IMR-90 (cell line): ENCODE data around the gene C16orf86. TPM values are rescaled to one million over a fixed set of nuclear protein-coding genes. Genes with fewer than 3 reads are reported as not detected.

ENCODE experiments used
- ATAC-seq: fragments of 200-7000 bp; cut with Tn5 transposase; 2 replicates; pipeline ENCODE4 v1.9.1; 2020; ENCODE audit warnings: low read depth, mild to moderate bottlenecking, moderate library complexity
- BruUV-seq: library from RNA; stranded (reverse); fragments of 400-500 nt; replicated peaks from 2 replicates; lab custom pipeline; 2021; lab: Mats Ljungman, UMichigan
- CTCF ChIA-PET: fragments of 300-600 bp; formaldehyde crosslinking; extraction: SDS; loops from one replicate; lab custom pipeline; 2021; ENCODE audit warnings: antibody characterized with exemption; lab: Yijun Ruan, JAX
- POLR2A ChIA-PET: fragments of 300-600 bp; sonication (Branson Sonifier 250); formaldehyde crosslinking; loops from one replicate; lab custom pipeline; 2022; ENCODE audit warnings: antibody characterized with exemption; ENCODE audit not compliant: unreplicated experiment; lab: Charles Lee
- DNase-seq: peaks from one replicate; pipeline ENCODE4 v3.0.0; 2013
- H2AFZ ChIP-seq: replicated peaks from 2 replicates; pipeline ENCODE3; 2013; ENCODE audit warnings: low read length, mild to moderate bottlenecking; ENCODE audit not compliant: poor library complexity
- H2AK5ac ChIP-seq: 2 replicates; pipeline ENCODE4 v1.6.1; 2013; ENCODE audit warnings: low read depth, low read length, inconsistent platforms
- H2AK9ac ChIP-seq: replicated peaks from 2 replicates; pipeline ENCODE3; 2013; ENCODE audit warnings: mild to moderate bottlenecking, low read depth, low read length, moderate library complexity; ENCODE audit not compliant: poor library complexity
- H2BK120ac ChIP-seq: 2 replicates; pipeline ENCODE4 v1.6.1; 2013; ENCODE audit warnings: low read depth, low read length, inconsistent platforms
- H2BK15ac ChIP-seq: 3 replicates; pipeline ENCODE4 v1.6.1; 2013; ENCODE audit warnings: low read depth, low read length, inconsistent platforms
- H2BK20ac ChIP-seq: 2 replicates; pipeline ENCODE4 v1.6.1; 2013; ENCODE audit warnings: low read depth, mild to moderate bottlenecking, inconsistent platforms, low read length, moderate library complexity
- H2BK5ac ChIP-seq: 2 replicates; pipeline ENCODE4 v1.6.1; 2013; ENCODE audit warnings: mild to moderate bottlenecking, low read depth, low read length, inconsistent platforms; ENCODE audit not compliant: poor library complexity, severe bottlenecking
- H3K14ac ChIP-seq: replicated peaks from 2 replicates; pipeline ENCODE4 v1.6.1; 2013; ENCODE audit warnings: low read depth, low read length, inconsistent platforms
- H3K18ac ChIP-seq: 2 replicates; pipeline ENCODE4 v1.6.1; 2013; ENCODE audit warnings: low read depth, low read length, control low read depth
- H3K23ac ChIP-seq: 2 replicates; pipeline ENCODE4 v1.6.1; 2013; ENCODE audit warnings: low read depth, low read length, inconsistent platforms
- H3K27ac ChIP-seq: 2 replicates; pipeline ENCODE4 v1.5.1; 2013; ENCODE audit warnings: mild to moderate bottlenecking, control low read depth, low read length; ENCODE audit not compliant: insufficient read depth
- H3K27me3 ChIP-seq: 2 replicates; pipeline ENCODE4 v1.6.1; 2013; ENCODE audit warnings: low read length; ENCODE audit not compliant: control insufficient read depth, insufficient read depth
- H3K36me3 ChIP-seq: 2 replicates; pipeline ENCODE4 v1.6.1; 2013; ENCODE audit warnings: low read length, mixed read lengths; ENCODE audit not compliant: control insufficient read depth, insufficient read depth
- H3K4ac ChIP-seq: 2 replicates; pipeline ENCODE4 v1.6.1; 2013; ENCODE audit warnings: low read depth, low read length, inconsistent platforms
- H3K4me1 ChIP-seq: 2 replicates; pipeline ENCODE4 v1.6.1; 2013; ENCODE audit warnings: low read length, mixed read lengths; ENCODE audit not compliant: control insufficient read depth, insufficient read depth
- H3K4me2 ChIP-seq: 2 replicates; pipeline ENCODE4 v1.6.1; 2013; ENCODE audit warnings: low read depth, mild to moderate bottlenecking, control low read depth, low read length, moderate library complexity
- H3K4me3 ChIP-seq: 2 replicates; pipeline ENCODE4 v1.5.1; 2013; ENCODE audit warnings: low read depth, mild to moderate bottlenecking, control low read depth, low read length, moderate library complexity; ENCODE audit not compliant: insufficient read depth
- H3K56ac ChIP-seq: 2 replicates; pipeline ENCODE4 v1.6.1; 2013; ENCODE audit warnings: low read length, inconsistent platforms; ENCODE audit not compliant: insufficient read depth; ENCODE audit errors: extremely low read depth
- H3K79me1 ChIP-seq, 2 experiments: 2 replicates each; pipeline ENCODE4 v1.6.1; 2013; ENCODE audit warnings: low read length in 2 of 2, inconsistent platforms in 1 of 2, low read depth in 1 of 2
- H3K9ac ChIP-seq: 2 replicates; pipeline ENCODE4 v1.6.1; 2013; ENCODE audit warnings: low read depth, low read length, control low read depth
- H3K9me1 ChIP-seq: 2 replicates; pipeline ENCODE4 v1.6.1; 2013; ENCODE audit warnings: low read length, inconsistent platforms; ENCODE audit not compliant: insufficient read depth
- H3K9me3 ChIP-seq: 2 replicates; pipeline ENCODE4 v1.6.1; 2013; ENCODE audit warnings: low read length; ENCODE audit not compliant: control insufficient read depth, insufficient read depth
- H4K20me1 ChIP-seq: 2 replicates; pipeline ENCODE4 v1.6.1; 2013; ENCODE audit warnings: low read length, inconsistent platforms; ENCODE audit not compliant: insufficient read depth
- H4K5ac ChIP-seq: 2 replicates; pipeline ENCODE4 v1.6.1; 2013; ENCODE audit warnings: mild to moderate bottlenecking, low read depth, low read length, control low read depth
- H4K8ac ChIP-seq, 2 experiments: 2 replicates each; pipeline ENCODE4 v1.6.1; 2013; ENCODE audit warnings: low read depth in 2 of 2, low read length in 2 of 2, control low read depth in 1 of 2, inconsistent platforms in 1 of 2
- H4K91ac ChIP-seq: 2 replicates; pipeline ENCODE4 v1.6.1; 2013; ENCODE audit warnings: low read depth, low read length, inconsistent platforms; ENCODE audit not compliant: insufficient read depth
- BHLHE40 ChIP-seq: fragments of 150-350 bp; IDR thresholded peaks from 2 replicates; pipeline ENCODE4 v1.6.1; 2016; ENCODE audit warnings: mild to moderate bottlenecking, low read depth, low read length
- CEBPB ChIP-seq: IDR thresholded peaks from 2 replicates; pipeline ENCODE4 v1.6.1; 2012; ENCODE audit warnings: low read depth, low read length, improper control_type of control experiment
- CHD1 ChIP-seq: IDR thresholded peaks from 2 replicates; pipeline ENCODE4 v1.6.1; 2012; ENCODE audit warnings: low read depth, low read length, improper control_type of control experiment
- ELK1 ChIP-seq: fragments of 150-350 bp; IDR thresholded peaks from 2 replicates; pipeline ENCODE4 v1.6.1; 2016; ENCODE audit warnings: low read depth, mild to moderate bottlenecking, low read length, moderate library complexity, borderline replicate concordance
- FOS ChIP-seq: fragments of 150-350 bp; IDR thresholded peaks from 2 replicates; pipeline ENCODE4 v1.6.1; 2016; ENCODE audit warnings: low read depth, low read length
- MAFK ChIP-seq: IDR thresholded peaks from 2 replicates; pipeline ENCODE4 v1.6.1; 2012; ENCODE audit warnings: low read depth, low read length, improper control_type of control experiment
- MAZ ChIP-seq: IDR thresholded peaks from 2 replicates; pipeline ENCODE4 v1.6.1; 2012; ENCODE audit warnings: low read depth, mild to moderate bottlenecking, low read length, improper control_type of control experiment, moderate library complexity, borderline replicate concordance
- MXI1 ChIP-seq: IDR thresholded peaks from 2 replicates; pipeline ENCODE4 v1.6.1; 2012; ENCODE audit warnings: low read depth, mild to moderate bottlenecking, low read length, moderate library complexity, borderline replicate concordance
- NFE2L2 ChIP-seq: fragments of 150-350 bp; IDR thresholded peaks from 2 replicates; pipeline ENCODE4 v1.6.1; 2016; ENCODE audit warnings: low read depth, mild to moderate bottlenecking, low read length
- POLR2A ChIP-seq: IDR thresholded peaks from 2 replicates; pipeline ENCODE4 v1.6.1; 2012; ENCODE audit warnings: mild to moderate bottlenecking, low read depth, low read length
- RAD21 ChIP-seq: IDR thresholded peaks from 2 replicates; pipeline ENCODE4 v1.6.1; 2012; ENCODE audit warnings: low read length, improper control_type of control experiment
- RCOR1 ChIP-seq: IDR thresholded peaks from 2 replicates; pipeline ENCODE4 v1.6.1; 2012; ENCODE audit warnings: mild to moderate bottlenecking, low read length, improper control_type of control experiment; ENCODE audit not compliant: insufficient replicate concordance
- RFX5 ChIP-seq: IDR thresholded peaks from 2 replicates; pipeline ENCODE4 v1.8.0; 2012; ENCODE audit warnings: low read depth, mild to moderate bottlenecking, low read length, moderate library complexity
- SMC3 ChIP-seq: fragments of 150-350 bp; IDR thresholded peaks from 2 replicates; pipeline ENCODE4 v1.6.1; 2016; ENCODE audit warnings: low read depth, mild to moderate bottlenecking, antibody characterized with exemption, low read length, moderate library complexity
- USF2 ChIP-seq: fragments of 150-350 bp; IDR thresholded peaks from 2 replicates; pipeline ENCODE4 v1.6.1; 2017; ENCODE audit warnings: mild to moderate bottlenecking, antibody characterized with exemption, low read length, low read depth
- WGBS, 2 experiments: methylation state at CpG; one replicate each; pipeline versions ENCODE4 v1.1.5 to v1.1.7; 2013; ENCODE audit warnings: missing lambda C conversion rate in 2 of 2; ENCODE audit not compliant: insufficient read length in 1 of 2; ENCODE audit errors: extremely low coverage in 2 of 2; 5-methylcytosine and 5-hydroxymethylcytosine counted together
- dilution Hi-C: fragments of 300-500 bp; cut with HindIII; formaldehyde crosslinking; loops from one replicate; pipeline ENCODE4 v1.14.3; 2018; ENCODE audit warnings: low sequenced_read_pairs; ENCODE audit not compliant: unreplicated experiment
- in situ Hi-C: fragments of 300-500 bp; cut with MboI; formaldehyde crosslinking; loops from 3 replicates; pipeline ENCODE4 v1.14.3; 2019; ENCODE audit warnings: low sequenced_read_pairs, inconsistent platforms, mixed read lengths
- intact Hi-C: fragments of 100-400 bp; cut with micrococcal nuclease; formaldehyde crosslinking; loops from 2 replicates; pipeline ENCODE4 v1.10.0; 2022
- polyA plus RNA-seq, 3 experiments: library from polyadenylated mRNA; depleted of rRNA; stranded (reverse); fragments of >200 nt; gene quantifications; 2 replicates each; pipeline ENCODE4 v1.2.3, GENCODE V29; 2012; ENCODE audit warnings: low replicate concordance in 1 of 3
- total RNA-seq: library from RNA; depleted of rRNA; stranded (reverse); fragments of >200 nt; gene quantifications from 2 replicates; pipeline ENCODE4 v1.2.3, GENCODE V29; 2012
- TF ChIP-seq, protein P1 (sequence below): conservative IDR thresholded peaks from 2 replicates; pipeline ENCODE4 v1.5.1; 2012; ENCODE audit warnings: mild to moderate bottlenecking, low read depth, low read length, improper control_type of control experiment

C16orf86 gene
- total and polyA plus RNA-seq, 2 of the 4 experiments (the other 2 are of a cell fraction): 0.54 to 0.70 TPM

- Histone ChIP-seq H2BK120ac (no peak overlapping the region), H3K4ac (no peak overlapping the region), H2BK5ac (no peak overlapping the region), H4K5ac (no peak overlapping the region), H3K4me3 (no peak overlapping the region), H3K27ac (no peak overlapping the region), H3K36me3 (peaks cover 27% of the 10 kb centered on the region), H3K14ac (no peak overlapping the region), H2BK20ac (no peak overlapping the region), H3K4me1 (peaks cover 7% of the 10 kb centered on the region; the same call in 1 of the 2 replicates), H2BK15ac (no peak overlapping the region), H2AFZ (no peak overlapping the region), H3K56ac (no peak overlapping the region), H3K27me3 (no peaks in the 10 kb centered on the region), H4K91ac (no peak overlapping the region), H2AK9ac (no peak overlapping the region), H3K18ac (no peak overlapping the region), H3K23ac (no peak overlapping the region), H2AK5ac (no peak overlapping the region), H3K9ac (no peak overlapping the region), H4K8ac (no peak overlapping the region), H3K9me1 (no peaks in the 10 kb centered on the region), H3K9me3 (no peaks in the 10 kb centered on the region), H3K4me2 (no peak overlapping the region), H4K20me1 (peaks cover 5% of the 10 kb centered on the region), H3K79me1 (peaks cover 5 to 12% of the 10 kb centered on the region in 2 experiments; a peak in 3 of 4 replicates)
- POLR2A ChIA-PET: no interaction called here
- TF ChIP-seq RAD21 (no peak), ELK1 (no peak), RFX5 (no peak), FOS (no peak), USF2 (no peak), RCOR1 (no peak), MAZ (no peak), POLR2A (no peak), MXI1 (no peak), CEBPB (no peak), BHLHE40 (no peak), MAFK (no peak), CHD1 (no peak), NFE2L2 (no peak), SMC3 (no peak)
- TF ChIP-seq, protein P1, sequence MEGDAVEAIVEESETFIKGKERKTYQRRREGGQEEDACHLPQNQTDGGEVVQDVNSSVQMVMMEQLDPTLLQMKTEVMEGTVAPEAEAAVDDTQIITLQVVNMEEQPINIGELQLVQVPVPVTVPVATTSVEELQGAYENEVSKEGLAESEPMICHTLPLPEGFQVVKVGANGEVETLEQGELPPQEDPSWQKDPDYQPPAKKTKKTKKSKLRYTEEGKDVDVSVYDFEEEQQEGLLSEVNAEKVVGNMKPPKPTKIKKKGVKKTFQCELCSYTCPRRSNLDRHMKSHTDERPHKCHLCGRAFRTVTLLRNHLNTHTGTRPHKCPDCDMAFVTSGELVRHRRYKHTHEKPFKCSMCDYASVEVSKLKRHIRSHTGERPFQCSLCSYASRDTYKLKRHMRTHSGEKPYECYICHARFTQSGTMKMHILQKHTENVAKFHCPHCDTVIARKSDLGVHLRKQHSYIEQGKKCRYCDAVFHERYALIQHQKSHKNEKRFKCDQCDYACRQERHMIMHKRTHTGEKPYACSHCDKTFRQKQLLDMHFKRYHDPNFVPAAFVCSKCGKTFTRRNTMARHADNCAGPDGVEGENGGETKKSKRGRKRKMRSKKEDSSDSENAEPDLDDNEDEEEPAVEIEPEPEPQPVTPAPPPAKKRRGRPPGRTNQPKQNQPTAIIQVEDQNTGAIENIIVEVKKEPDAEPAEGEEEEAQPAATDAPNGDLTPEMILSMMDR: no peak
- intact Hi-C loops: no loop called here
- dilution Hi-C loops: no loop called here
- DNase-seq: no peak
- BruUV-seq: no TSS peak
- in situ Hi-C loops: no loop called here
- CTCF ChIA-PET: no interaction called here
- WGBS, 2 experiments: 100% methylated on average over 1 of the region's 12 CpGs; no CpG with 5 or more reads in 1 of the 2 experiments
- ATAC-seq: no peak
Measured at GRCh38 chr16:67637625-67638024, 29.0 kb upstream of the C16orf86 start.
